ENCODE measurements around the gene WBP4. TPM values are rescaled to one million over a fixed set of nuclear protein-coding genes. Genes with fewer than 3 reads are reported as not detected.

WBP4 gene, protein sequence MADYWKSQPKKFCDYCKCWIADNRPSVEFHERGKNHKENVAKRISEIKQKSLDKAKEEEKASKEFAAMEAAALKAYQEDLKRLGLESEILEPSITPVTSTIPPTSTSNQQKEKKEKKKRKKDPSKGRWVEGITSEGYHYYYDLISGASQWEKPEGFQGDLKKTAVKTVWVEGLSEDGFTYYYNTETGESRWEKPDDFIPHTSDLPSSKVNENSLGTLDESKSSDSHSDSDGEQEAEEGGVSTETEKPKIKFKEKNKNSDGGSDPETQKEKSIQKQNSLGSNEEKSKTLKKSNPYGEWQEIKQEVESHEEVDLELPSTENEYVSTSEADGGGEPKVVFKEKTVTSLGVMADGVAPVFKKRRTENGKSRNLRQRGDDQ
- 8.9 TPM for total RNA-seq (ENCODE audit: unreplicated experiment)
- long read RNA-seq, partial matches to known transcripts: 1 of 2 reads
- long read RNA-seq, other reads (novel, unspliced or antisense): 0 of 2 reads

DNA sequence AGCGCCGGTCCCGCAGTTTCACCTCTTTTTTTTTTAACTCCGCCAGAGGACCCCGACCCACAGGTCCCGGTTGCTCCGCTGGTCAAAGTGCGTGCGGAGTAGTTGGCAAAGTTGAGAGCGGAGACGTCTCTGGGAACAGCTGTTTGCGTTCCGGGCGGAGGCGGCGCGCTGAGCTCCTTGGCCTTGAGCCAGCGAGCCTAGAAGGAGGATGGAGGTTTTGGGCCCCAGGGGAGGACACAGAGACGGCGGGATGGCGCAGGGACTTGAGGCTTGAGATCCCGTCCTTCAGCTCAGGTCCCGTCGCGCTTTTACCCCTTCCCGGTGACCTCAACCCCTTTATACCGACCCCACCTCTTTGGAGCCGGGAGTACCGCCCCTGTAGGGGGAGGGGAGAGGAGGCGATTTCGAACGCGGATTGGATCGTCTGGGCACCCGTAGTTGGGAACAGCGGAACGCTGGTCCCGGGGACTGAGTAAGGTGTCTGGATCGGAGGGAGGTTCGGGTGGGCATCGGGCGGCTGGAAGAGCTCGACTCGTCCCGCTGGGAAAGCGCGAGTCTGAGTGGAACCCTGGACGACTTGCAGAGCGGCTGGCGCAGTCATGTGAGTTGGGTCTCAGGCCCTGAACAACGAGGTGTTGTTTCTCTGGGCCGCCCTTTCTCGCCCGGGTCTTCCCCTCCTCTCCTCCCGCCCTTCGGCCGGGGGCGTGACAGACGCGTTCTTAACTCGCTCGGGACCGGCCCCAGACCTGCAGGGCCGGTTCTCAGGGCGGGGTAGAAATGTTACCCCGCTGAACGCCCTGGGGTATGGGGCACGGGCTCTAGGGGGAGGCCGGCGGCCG, at the start of gene WBP4:
WBP4 (plus strand) TSS at position 435 of the 839 bp plus-strand sequence; CDS start at position 600, 165 bp downstream.
- no peaks in the 10 kb centered on the region for H3K36me3 Mint-ChIP-seq (ENCODE audit: unreplicated experiment)
- peaks cover 26% of the 10 kb centered on the region for H3K9me3 Mint-ChIP-seq (ENCODE audit: unreplicated experiment)

DNA sequence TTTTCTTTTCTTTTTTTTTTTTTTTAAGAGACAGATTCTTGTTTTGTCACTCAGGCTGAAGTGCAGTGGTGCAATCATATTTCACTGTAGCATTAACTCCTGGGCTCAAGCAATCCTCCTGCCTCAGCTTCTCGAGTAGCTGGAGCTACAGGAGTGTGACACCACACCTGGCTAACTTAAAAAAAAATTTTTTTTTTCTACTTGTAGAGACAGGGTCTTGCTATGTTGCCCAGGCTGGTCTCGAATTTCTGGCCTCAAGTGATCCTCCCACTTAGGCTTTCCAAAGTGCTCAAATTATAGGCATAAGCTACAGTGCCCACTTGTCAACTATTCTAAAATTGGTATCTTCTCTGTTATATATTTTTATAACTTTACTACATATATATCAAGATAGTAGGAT, 48.8 kb upstream of the WBP4 start:
- Mint-ChIP-seq H3K4me3 (ENCODE audit: unreplicated experiment) (no peak overlapping the region), H3K27ac (ENCODE audit: unreplicated experiment) (no peak overlapping the region), H3K27me3 (ENCODE audit: unreplicated experiment) (no peaks in the 10 kb centered on the region), H3K36me3 (ENCODE audit: unreplicated experiment) (no peaks in the 10 kb centered on the region), H3K4me1 (ENCODE audit: low read depth, unreplicated experiment) (no peaks in the 10 kb centered on the region), H3K9me3 (ENCODE audit: unreplicated experiment) (no peaks in the 10 kb centered on the region)
- TF ChIP-seq, protein P1, sequence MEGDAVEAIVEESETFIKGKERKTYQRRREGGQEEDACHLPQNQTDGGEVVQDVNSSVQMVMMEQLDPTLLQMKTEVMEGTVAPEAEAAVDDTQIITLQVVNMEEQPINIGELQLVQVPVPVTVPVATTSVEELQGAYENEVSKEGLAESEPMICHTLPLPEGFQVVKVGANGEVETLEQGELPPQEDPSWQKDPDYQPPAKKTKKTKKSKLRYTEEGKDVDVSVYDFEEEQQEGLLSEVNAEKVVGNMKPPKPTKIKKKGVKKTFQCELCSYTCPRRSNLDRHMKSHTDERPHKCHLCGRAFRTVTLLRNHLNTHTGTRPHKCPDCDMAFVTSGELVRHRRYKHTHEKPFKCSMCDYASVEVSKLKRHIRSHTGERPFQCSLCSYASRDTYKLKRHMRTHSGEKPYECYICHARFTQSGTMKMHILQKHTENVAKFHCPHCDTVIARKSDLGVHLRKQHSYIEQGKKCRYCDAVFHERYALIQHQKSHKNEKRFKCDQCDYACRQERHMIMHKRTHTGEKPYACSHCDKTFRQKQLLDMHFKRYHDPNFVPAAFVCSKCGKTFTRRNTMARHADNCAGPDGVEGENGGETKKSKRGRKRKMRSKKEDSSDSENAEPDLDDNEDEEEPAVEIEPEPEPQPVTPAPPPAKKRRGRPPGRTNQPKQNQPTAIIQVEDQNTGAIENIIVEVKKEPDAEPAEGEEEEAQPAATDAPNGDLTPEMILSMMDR (IDR thresholded peaks at IDR 0.05; ENCODE audit: partially characterized antibody, unreplicated experiment): no peak
- DNase-seq: no peak

More for the DNA sequence above, at the start of gene WBP4:
- peaks cover 12% of the 10 kb centered on the region for H3K4me1 Mint-ChIP-seq (ENCODE audit: low read depth, unreplicated experiment)
- TF ChIP-seq, protein P1 (IDR thresholded peaks at IDR 0.05; ENCODE audit: partially characterized antibody, unreplicated experiment): no peak
- peaks cover 21% of the 10 kb centered on the region for H3K27me3 Mint-ChIP-seq (ENCODE audit: unreplicated experiment)
- H3K4me3 Mint-ChIP-seq (ENCODE audit: unreplicated experiment): peak within 1 kb of the TSS; percentile 98
- peak within 1 kb of the TSS; percentile 93 for H3K27ac Mint-ChIP-seq (ENCODE audit: unreplicated experiment)
- DNase-seq: peak; percentile 95

DNA sequence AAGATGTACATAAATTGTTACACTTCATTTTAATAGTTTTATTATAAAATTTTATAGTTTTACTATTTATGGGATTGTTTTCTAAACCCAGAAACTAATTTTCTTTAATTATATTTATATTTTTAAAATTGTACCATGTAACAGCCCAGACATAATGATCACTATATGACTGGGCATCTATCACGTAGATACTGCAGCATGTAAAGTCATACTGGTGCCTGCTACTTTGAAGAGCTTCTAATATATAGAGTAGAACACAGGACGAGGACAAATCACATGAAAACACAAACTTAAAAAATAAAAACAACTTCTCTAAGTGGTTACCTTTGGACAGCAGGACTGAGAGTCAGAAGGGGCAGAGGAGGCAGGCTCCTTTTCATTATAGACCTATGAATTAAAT, 47.5 kb upstream of the WBP4 start:
- H3K4me1 Mint-ChIP-seq (ENCODE audit: low read depth, unreplicated experiment): no peaks in the 10 kb centered on the region
- H3K4me3 Mint-ChIP-seq (ENCODE audit: unreplicated experiment): no peak overlapping the region
- no peak overlapping the region for H3K27ac Mint-ChIP-seq (ENCODE audit: unreplicated experiment)
- H3K9me3 Mint-ChIP-seq (ENCODE audit: unreplicated experiment): no peaks in the 10 kb centered on the region
- TF ChIP-seq, protein P1 (IDR thresholded peaks at IDR 0.05; ENCODE audit: partially characterized antibody, unreplicated experiment): no peak
- H3K27me3 Mint-ChIP-seq (ENCODE audit: unreplicated experiment): no peaks in the 10 kb centered on the region
- H3K36me3 Mint-ChIP-seq (ENCODE audit: unreplicated experiment): no peaks in the 10 kb centered on the region
- no peak for DNase-seq

DNA sequence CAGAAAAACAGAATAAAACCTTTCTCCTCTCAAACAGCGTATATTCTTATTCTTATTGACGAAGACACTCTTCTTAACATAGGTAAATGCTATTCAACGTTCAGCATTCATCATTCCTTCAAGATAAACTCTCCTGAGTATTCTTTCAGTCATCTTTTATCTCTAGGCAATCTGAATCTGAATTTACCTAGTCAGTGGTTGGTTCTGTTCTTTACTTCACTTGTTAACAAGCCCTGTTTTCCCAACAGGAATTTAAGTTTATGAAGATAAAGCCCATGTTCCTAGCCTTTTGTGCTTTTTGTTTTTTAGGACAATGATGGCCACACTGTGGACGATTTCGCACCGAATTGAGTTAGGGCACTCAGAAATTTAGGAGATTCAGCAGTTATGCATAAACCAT, 45.4 kb upstream of the WBP4 start:
- no peaks in the 10 kb centered on the region for H3K27me3 Mint-ChIP-seq (ENCODE audit: unreplicated experiment)
- H3K36me3 Mint-ChIP-seq (ENCODE audit: unreplicated experiment): no peaks in the 10 kb centered on the region
- DNase-seq: no peak
- no peaks in the 10 kb centered on the region for H3K4me1 Mint-ChIP-seq (ENCODE audit: low read depth, unreplicated experiment)
- no peak overlapping the region for H3K4me3 Mint-ChIP-seq (ENCODE audit: unreplicated experiment)
- no peaks in the 10 kb centered on the region for H3K9me3 Mint-ChIP-seq (ENCODE audit: unreplicated experiment)
- H3K27ac Mint-ChIP-seq (ENCODE audit: unreplicated experiment): no peak overlapping the region
- TF ChIP-seq, protein P1 (IDR thresholded peaks at IDR 0.05; ENCODE audit: partially characterized antibody, unreplicated experiment): no peak

All from glutamatergic neuron (in vitro differentiated cells).